ENCODE measurements around the gene SPATA25. TPM values are rescaled to one million over a fixed set of nuclear protein-coding genes. Genes with fewer than 3 reads are reported as not detected.

Gene SPATA25
- polyA plus RNA-seq, 1 donor from 2014 or later: 5.1 TPM

DNA sequence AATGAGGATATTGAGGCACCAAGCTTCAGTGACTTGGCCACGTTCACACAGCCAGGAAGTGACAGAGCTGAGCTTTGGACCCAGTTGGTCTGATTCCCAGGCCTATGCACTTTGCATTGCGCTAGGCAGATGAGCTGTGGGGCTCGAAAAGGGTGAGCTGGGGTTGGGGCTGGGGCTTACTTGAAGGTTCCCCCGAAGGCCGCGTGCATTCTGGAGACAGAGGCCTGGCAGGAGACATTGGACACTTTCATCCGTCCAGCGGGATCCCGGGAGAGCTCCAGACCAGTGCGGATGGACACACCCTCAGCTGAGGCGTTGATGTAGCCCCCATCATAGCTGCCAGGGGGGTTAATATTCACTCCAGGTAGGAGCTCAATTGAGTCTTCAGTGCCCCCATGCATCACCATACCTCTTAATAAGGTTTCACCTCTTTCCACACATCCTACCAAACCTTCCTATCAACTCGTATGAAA is 21.9 kb upstream of the SPATA25 start:
- H3K4me2 ChIP-seq (ENCODE audit: low read length): no peak overlapping the region
- no peak overlapping the region for H3K27ac ChIP-seq (ENCODE audit: low read length)
- TF ChIP-seq SMC3 (conservative IDR thresholded peaks at IDR 0.05; ENCODE audit: poor library complexity) (no peak), EZH2 (IDR thresholded peaks at IDR 0.05; ENCODE audit: borderline replicate concordance, insufficient read depth, low read length, poor library complexity, severe bottlenecking) (no peak), TAF1 (IDR thresholded peaks at IDR 0.05; ENCODE audit: low read depth) (no peak), POLR2AphosphoS5 (IDR thresholded peaks at IDR 0.05) (no peak), MXI1 (conservative IDR thresholded peaks at IDR 0.05; ENCODE audit: poor library complexity, severe bottlenecking) (no peak), RAD21 (conservative IDR thresholded peaks at IDR 0.05) (no peak), EP300 (conservative IDR thresholded peaks at IDR 0.05; ENCODE audit: poor library complexity, severe bottlenecking) (no peak)
- TF ChIP-seq, protein P1, sequence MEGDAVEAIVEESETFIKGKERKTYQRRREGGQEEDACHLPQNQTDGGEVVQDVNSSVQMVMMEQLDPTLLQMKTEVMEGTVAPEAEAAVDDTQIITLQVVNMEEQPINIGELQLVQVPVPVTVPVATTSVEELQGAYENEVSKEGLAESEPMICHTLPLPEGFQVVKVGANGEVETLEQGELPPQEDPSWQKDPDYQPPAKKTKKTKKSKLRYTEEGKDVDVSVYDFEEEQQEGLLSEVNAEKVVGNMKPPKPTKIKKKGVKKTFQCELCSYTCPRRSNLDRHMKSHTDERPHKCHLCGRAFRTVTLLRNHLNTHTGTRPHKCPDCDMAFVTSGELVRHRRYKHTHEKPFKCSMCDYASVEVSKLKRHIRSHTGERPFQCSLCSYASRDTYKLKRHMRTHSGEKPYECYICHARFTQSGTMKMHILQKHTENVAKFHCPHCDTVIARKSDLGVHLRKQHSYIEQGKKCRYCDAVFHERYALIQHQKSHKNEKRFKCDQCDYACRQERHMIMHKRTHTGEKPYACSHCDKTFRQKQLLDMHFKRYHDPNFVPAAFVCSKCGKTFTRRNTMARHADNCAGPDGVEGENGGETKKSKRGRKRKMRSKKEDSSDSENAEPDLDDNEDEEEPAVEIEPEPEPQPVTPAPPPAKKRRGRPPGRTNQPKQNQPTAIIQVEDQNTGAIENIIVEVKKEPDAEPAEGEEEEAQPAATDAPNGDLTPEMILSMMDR (IDR thresholded peaks at IDR 0.05; ENCODE audit: poor library complexity, severe bottlenecking): no peak
- TF ChIP-seq, protein P2, sequence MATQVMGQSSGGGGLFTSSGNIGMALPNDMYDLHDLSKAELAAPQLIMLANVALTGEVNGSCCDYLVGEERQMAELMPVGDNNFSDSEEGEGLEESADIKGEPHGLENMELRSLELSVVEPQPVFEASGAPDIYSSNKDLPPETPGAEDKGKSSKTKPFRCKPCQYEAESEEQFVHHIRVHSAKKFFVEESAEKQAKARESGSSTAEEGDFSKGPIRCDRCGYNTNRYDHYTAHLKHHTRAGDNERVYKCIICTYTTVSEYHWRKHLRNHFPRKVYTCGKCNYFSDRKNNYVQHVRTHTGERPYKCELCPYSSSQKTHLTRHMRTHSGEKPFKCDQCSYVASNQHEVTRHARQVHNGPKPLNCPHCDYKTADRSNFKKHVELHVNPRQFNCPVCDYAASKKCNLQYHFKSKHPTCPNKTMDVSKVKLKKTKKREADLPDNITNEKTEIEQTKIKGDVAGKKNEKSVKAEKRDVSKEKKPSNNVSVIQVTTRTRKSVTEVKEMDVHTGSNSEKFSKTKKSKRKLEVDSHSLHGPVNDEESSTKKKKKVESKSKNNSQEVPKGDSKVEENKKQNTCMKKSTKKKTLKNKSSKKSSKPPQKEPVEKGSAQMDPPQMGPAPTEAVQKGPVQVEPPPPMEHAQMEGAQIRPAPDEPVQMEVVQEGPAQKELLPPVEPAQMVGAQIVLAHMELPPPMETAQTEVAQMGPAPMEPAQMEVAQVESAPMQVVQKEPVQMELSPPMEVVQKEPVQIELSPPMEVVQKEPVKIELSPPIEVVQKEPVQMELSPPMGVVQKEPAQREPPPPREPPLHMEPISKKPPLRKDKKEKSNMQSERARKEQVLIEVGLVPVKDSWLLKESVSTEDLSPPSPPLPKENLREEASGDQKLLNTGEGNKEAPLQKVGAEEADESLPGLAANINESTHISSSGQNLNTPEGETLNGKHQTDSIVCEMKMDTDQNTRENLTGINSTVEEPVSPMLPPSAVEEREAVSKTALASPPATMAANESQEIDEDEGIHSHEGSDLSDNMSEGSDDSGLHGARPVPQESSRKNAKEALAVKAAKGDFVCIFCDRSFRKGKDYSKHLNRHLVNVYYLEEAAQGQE (IDR thresholded peaks at IDR 0.05; ENCODE audit: borderline replicate concordance): no peak

DNA sequence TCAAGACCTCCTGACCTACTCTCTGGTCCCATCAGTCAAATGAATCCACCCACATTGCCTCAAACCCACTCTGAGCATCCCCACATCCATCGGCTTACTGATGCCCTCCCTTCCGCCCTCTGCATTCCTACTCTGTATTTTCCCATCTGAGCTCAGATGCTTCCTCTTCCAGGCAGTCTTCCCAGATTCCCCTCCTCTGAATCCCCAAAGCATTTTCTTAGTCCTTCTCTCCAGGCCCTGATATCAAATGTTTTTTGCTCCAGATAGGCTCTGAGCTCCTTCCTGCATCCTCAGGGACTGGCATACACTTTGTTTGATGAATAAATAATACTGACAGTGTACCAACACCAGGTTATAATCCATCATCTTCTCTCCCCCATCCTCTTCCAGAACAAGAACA is 20.7 kb upstream of the SPATA25 start:
- H3K36me3 ChIP-seq (ENCODE audit: insufficient read depth, low read length): no peaks in the 10 kb centered on the region
- H3K4me2 ChIP-seq (ENCODE audit: low read length): no peak overlapping the region
- no peaks in the 10 kb centered on the region for H3K79me2 ChIP-seq (replicated peaks; ENCODE audit: insufficient read depth, low read length)
- no peaks in the 10 kb centered on the region for H4K20me1 ChIP-seq (ENCODE audit: insufficient read depth)
- H3K27ac ChIP-seq (ENCODE audit: low read length): no peak overlapping the region
- H3F3A ChIP-seq (ENCODE audit: insufficient read depth, low read length, poor library complexity, severe bottlenecking): no peaks in the 10 kb centered on the region
- H3K27me3 ChIP-seq (ENCODE audit: insufficient read depth, low read depth, low read length): no peaks in the 10 kb centered on the region
- no peak overlapping the region for H3K4me3 ChIP-seq (ENCODE audit: low read length)
- no peak overlapping the region for H2AFZ ChIP-seq (ENCODE audit: low read depth, low read length)
- no peaks in the 10 kb centered on the region for H3K9me2 ChIP-seq (ENCODE audit: insufficient read depth, low read length)
- no peak overlapping the region for H3K9ac ChIP-seq (ENCODE audit: low read length)
- TF ChIP-seq, protein P2 (IDR thresholded peaks at IDR 0.05; ENCODE audit: borderline replicate concordance): no peak
- TF ChIP-seq, protein P1 (IDR thresholded peaks at IDR 0.05; ENCODE audit: poor library complexity, severe bottlenecking): no peak
- TF ChIP-seq RAD21 (conservative IDR thresholded peaks at IDR 0.05) (no peak), MXI1 (conservative IDR thresholded peaks at IDR 0.05; ENCODE audit: poor library complexity, severe bottlenecking) (no peak), SMC3 (conservative IDR thresholded peaks at IDR 0.05; ENCODE audit: poor library complexity) (no peak)
- no peaks in the 10 kb centered on the region for H3K9me3 ChIP-seq (ENCODE audit: low read length)

More for the DNA sequence above, 21.9 kb upstream of the SPATA25 start:
- no peaks in the 10 kb centered on the region for H3K9me3 ChIP-seq (ENCODE audit: low read length)
- no peak overlapping the region for H3K9ac ChIP-seq (ENCODE audit: low read length)
- no peak overlapping the region for H3K4me3 ChIP-seq (ENCODE audit: low read length)
- no peaks in the 10 kb centered on the region for H4K20me1 ChIP-seq (ENCODE audit: insufficient read depth)
- H3K9me2 ChIP-seq (ENCODE audit: insufficient read depth, low read length): no peaks in the 10 kb centered on the region
- H2AFZ ChIP-seq (ENCODE audit: low read depth, low read length): no peak overlapping the region
- H3K79me2 ChIP-seq (replicated peaks; ENCODE audit: insufficient read depth, low read length): no peaks in the 10 kb centered on the region
- no peaks in the 10 kb centered on the region for H3K36me3 ChIP-seq (ENCODE audit: insufficient read depth, low read length)
- H3F3A ChIP-seq (ENCODE audit: insufficient read depth, low read length, poor library complexity, severe bottlenecking): no peaks in the 10 kb centered on the region
- H3K27me3 ChIP-seq (ENCODE audit: insufficient read depth, low read depth, low read length): no peaks in the 10 kb centered on the region

All from neural cell (in vitro differentiated cells).